GM12878 (cell line): Measurements from ENCODE around the gene NSD2. TPM values are rescaled to one million over a fixed set of nuclear protein-coding genes. Genes with fewer than 3 reads are reported as not detected.

Experiments used
- ATF7 ChIP-seq: fragments of 450-650 bp; IDR thresholded peaks from 2 replicates; pipeline ENCODE4 v1.6.1; 2016; ENCODE audit warnings: low read depth, mild to moderate bottlenecking
- CBFB ChIP-seq: IDR thresholded peaks from 2 replicates; pipeline ENCODE4 v1.6.1; 2016; ENCODE audit warnings: antibody characterized with exemption, low read depth
- CREM ChIP-seq: IDR thresholded peaks from 2 replicates; pipeline ENCODE4 v1.6.1; 2014; ENCODE audit warnings: antibody characterized with exemption, low read depth
- E2F4 ChIP-seq: IDR thresholded peaks from 2 replicates; pipeline ENCODE4 v1.6.1; 2012; ENCODE audit warnings: low read depth, low read length, improper control_type of control experiment
- FOXK2 ChIP-seq: fragments of 450-650 bp; IDR thresholded peaks from 2 replicates; pipeline ENCODE4 v1.6.1; 2017; ENCODE audit warnings: mild to moderate bottlenecking, moderate library complexity
- GATAD2B ChIP-seq: fragments of 450-650 bp; conservative IDR thresholded peaks from 2 replicates; pipeline ENCODE4 v1.6.1; 2017; ENCODE audit warnings: low read depth, mild to moderate bottlenecking, moderate library complexity
- JUNB ChIP-seq: IDR thresholded peaks from 2 replicates; pipeline ENCODE4 v1.6.1; 2016; ENCODE audit warnings: antibody characterized with exemption, mild to moderate bottlenecking
- KAT2A ChIP-seq: conservative IDR thresholded peaks from 2 replicates; pipeline ENCODE4 v1.6.1; 2011; ENCODE audit warnings: low read depth, low read length; ENCODE audit not compliant: control insufficient read depth
- MTA3 ChIP-seq: IDR thresholded peaks from 2 replicates; pipeline ENCODE4 v1.6.1; 2012; ENCODE audit warnings: low read length, inconsistent platforms, borderline replicate concordance
- NFYA ChIP-seq: IDR thresholded peaks from 2 replicates; pipeline ENCODE4 v1.6.1; 2011; ENCODE audit warnings: low read depth, mild to moderate bottlenecking, low read length, improper control_type of control experiment, borderline replicate concordance
- RB1 ChIP-seq: fragments of 450-650 bp; formaldehyde crosslinking; IDR thresholded peaks from 2 replicates; pipeline ENCODE4 v1.6.1; 2017; ENCODE audit warnings: mild to moderate bottlenecking, borderline replicate concordance
- RELA ChIP-seq: fragments of 450-650 bp; IDR thresholded peaks from 2 replicates; pipeline ENCODE4 v1.8.0; 2014; ENCODE audit warnings: borderline replicate concordance; ENCODE audit not compliant: partially characterized antibody
- SMC3 ChIP-seq: IDR thresholded peaks from 2 replicates; pipeline ENCODE4 v1.6.1; 2011; ENCODE audit warnings: low read length, improper control_type of control experiment, borderline replicate concordance
- TAF1 ChIP-seq: IDR thresholded peaks from 2 replicates; pipeline ENCODE4 v1.6.1; 2011; ENCODE audit warnings: mild to moderate bottlenecking, low read depth, low read length, borderline replicate concordance
- YBX1 ChIP-seq: fragments of 450-650 bp; IDR thresholded peaks from 2 replicates; pipeline ENCODE4 v1.6.1; 2016; ENCODE audit warnings: antibody characterized with exemption
- YY1 ChIP-seq: IDR thresholded peaks from 2 replicates; pipeline ENCODE4 v1.6.1; 2011; ENCODE audit warnings: low read depth, mild to moderate bottlenecking, low read length
- ZBED1 ChIP-seq: IDR thresholded peaks from 2 replicates; pipeline ENCODE4 v1.6.1; 2016; ENCODE audit warnings: borderline replicate concordance
- ZNF207 ChIP-seq: fragments of 450-650 bp; IDR thresholded peaks from 2 replicates; pipeline ENCODE4 v1.6.1; 2014; ENCODE audit warnings: antibody characterized with exemption, mild to moderate bottlenecking, borderline replicate concordance
- ZNF217 ChIP-seq: fragments of 450-650 bp; IDR thresholded peaks from 2 replicates; pipeline ENCODE4 v1.6.1; 2017; ENCODE audit warnings: antibody characterized with exemption, mild to moderate bottlenecking
- ZNF24 ChIP-seq: fragments of 450-650 bp; IDR thresholded peaks from 2 replicates; pipeline ENCODE4 v1.6.1; 2017; ENCODE audit warnings: antibody characterized with exemption, mild to moderate bottlenecking
- polyA plus RNA-seq, 11 experiments: library from polyadenylated mRNA; depleted of rRNA in 4 of 11; unstranded in 6 of 11; stranded (reverse) in 5 of 11; fragments of >200 nt; fragmentation: Nextera tagmentation in 4 of 11; fragmentation: Illumina TruSeq in 1 of 11; extraction: Ambion mirVana in 4 of 11; extraction: Trizol in 1 of 11; gene quantifications; 1 replicate in 1 of 11; 2 replicates in 10 of 11; pipeline versions ENCODE4 v1.2.1 to v1.2.3, GENCODE V29; 2011 to 2016; ENCODE audit warnings: inconsistent platforms in 2 of 11, missing spikeins in 2 of 11, low read depth in 1 of 11
- total RNA-seq, 4 experiments: library from RNA; depleted of rRNA in 3 of 4; stranded (reverse); fragments of >200 nt in 3 of 4; fragmentation: Illumina TruSeq in 1 of 4; extraction: Trizol in 1 of 4; gene quantifications; 2 replicates each; pipeline versions ENCODE4 v1.2.1 to v1.2.3, GENCODE V29; 2013 to 2021
- TF ChIP-seq, protein P1 (sequence below): fragments of 450-650 bp; IDR thresholded peaks from 2 replicates; pipeline ENCODE4 v1.6.1; 2014; ENCODE audit warnings: mild to moderate bottlenecking
- TF ChIP-seq, protein P2 (sequence below): fragments of 450-650 bp; IDR thresholded peaks from 2 replicates; pipeline ENCODE4 v1.6.1; 2017; ENCODE audit warnings: mild to moderate bottlenecking
- TF ChIP-seq, protein P3 (sequence below): IDR thresholded peaks from 2 replicates; pipeline ENCODE4 v1.6.1; 2011; ENCODE audit warnings: borderline replicate concordance, low read depth, mild to moderate bottlenecking, moderate library complexity, mixed read lengths, low read length; ENCODE audit not compliant: insufficient read depth; ENCODE audit errors: extremely low read length
- TF ChIP-seq, protein P4 (sequence below): fragments of 450-650 bp; formaldehyde crosslinking; IDR thresholded peaks from 2 replicates; pipeline ENCODE4 v1.5.0; 2022; ENCODE audit warnings: mild to moderate bottlenecking, missing genetic modification characterization

NSD2 gene
- total and polyA plus RNA-seq, 10 of the 15 experiments (the other 5 are each of a cell fraction or from before 2014, with no cell fraction given), result 8.6 to 139 (median 67.2) TPM

- TF ChIP-seq ATF7, result peak; percentile 99
- 0 out of 2 replicates have a peak, but pooled peaks have one; percentile 22 for TF ChIP-seq ZNF24
- TF ChIP-seq MTA3, result no peak
- peak; percentile 76; the same call in 1 of the 2 replicates for TF ChIP-seq GATAD2B
- peak; percentile 99 for TF ChIP-seq YY1
- peak; percentile 99 for TF ChIP-seq CREM
- TF ChIP-seq JUNB, result no peak
- TF ChIP-seq NFYA, result no peak
- peak; percentile 8 for TF ChIP-seq RELA
- TF ChIP-seq ZNF217, result no peak
- TF ChIP-seq CBFB, result peak; percentile 87
- no peak; the same call in 1 of the 2 replicates for TF ChIP-seq RB1
- TF ChIP-seq TAF1, result peak; percentile 100
- TF ChIP-seq ZNF207, result peak; percentile 93
- TF ChIP-seq, protein P1, sequence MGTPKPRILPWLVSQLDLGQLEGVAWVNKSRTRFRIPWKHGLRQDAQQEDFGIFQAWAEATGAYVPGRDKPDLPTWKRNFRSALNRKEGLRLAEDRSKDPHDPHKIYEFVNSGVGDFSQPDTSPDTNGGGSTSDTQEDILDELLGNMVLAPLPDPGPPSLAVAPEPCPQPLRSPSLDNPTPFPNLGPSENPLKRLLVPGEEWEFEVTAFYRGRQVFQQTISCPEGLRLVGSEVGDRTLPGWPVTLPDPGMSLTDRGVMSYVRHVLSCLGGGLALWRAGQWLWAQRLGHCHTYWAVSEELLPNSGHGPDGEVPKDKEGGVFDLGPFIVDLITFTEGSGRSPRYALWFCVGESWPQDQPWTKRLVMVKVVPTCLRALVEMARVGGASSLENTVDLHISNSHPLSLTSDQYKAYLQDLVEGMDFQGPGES, result no peak
- TF ChIP-seq YBX1, result no peak
- TF ChIP-seq, protein P2, sequence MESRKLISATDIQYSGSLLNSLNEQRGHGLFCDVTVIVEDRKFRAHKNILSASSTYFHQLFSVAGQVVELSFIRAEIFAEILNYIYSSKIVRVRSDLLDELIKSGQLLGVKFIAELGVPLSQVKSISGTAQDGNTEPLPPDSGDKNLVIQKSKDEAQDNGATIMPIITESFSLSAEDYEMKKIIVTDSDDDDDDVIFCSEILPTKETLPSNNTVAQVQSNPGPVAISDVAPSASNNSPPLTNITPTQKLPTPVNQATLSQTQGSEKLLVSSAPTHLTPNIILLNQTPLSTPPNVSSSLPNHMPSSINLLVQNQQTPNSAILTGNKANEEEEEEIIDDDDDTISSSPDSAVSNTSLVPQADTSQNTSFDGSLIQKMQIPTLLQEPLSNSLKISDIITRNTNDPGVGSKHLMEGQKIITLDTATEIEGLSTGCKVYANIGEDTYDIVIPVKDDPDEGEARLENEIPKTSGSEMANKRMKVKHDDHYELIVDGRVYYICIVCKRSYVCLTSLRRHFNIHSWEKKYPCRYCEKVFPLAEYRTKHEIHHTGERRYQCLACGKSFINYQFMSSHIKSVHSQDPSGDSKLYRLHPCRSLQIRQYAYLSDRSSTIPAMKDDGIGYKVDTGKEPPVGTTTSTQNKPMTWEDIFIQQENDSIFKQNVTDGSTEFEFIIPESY, result no peak
- no peak for TF ChIP-seq E2F4
- TF ChIP-seq SMC3, result 0 out of 2 replicates have a peak, but pooled peaks have one; percentile 15
- TF ChIP-seq, protein P3, sequence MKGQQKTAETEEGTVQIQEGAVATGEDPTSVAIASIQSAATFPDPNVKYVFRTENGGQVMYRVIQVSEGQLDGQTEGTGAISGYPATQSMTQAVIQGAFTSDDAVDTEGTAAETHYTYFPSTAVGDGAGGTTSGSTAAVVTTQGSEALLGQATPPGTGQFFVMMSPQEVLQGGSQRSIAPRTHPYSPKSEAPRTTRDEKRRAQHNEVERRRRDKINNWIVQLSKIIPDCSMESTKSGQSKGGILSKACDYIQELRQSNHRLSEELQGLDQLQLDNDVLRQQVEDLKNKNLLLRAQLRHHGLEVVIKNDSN, result no peak
- TF ChIP-seq FOXK2, result no peak
- TF ChIP-seq ZBED1, result no peak
- TF ChIP-seq, protein P4, sequence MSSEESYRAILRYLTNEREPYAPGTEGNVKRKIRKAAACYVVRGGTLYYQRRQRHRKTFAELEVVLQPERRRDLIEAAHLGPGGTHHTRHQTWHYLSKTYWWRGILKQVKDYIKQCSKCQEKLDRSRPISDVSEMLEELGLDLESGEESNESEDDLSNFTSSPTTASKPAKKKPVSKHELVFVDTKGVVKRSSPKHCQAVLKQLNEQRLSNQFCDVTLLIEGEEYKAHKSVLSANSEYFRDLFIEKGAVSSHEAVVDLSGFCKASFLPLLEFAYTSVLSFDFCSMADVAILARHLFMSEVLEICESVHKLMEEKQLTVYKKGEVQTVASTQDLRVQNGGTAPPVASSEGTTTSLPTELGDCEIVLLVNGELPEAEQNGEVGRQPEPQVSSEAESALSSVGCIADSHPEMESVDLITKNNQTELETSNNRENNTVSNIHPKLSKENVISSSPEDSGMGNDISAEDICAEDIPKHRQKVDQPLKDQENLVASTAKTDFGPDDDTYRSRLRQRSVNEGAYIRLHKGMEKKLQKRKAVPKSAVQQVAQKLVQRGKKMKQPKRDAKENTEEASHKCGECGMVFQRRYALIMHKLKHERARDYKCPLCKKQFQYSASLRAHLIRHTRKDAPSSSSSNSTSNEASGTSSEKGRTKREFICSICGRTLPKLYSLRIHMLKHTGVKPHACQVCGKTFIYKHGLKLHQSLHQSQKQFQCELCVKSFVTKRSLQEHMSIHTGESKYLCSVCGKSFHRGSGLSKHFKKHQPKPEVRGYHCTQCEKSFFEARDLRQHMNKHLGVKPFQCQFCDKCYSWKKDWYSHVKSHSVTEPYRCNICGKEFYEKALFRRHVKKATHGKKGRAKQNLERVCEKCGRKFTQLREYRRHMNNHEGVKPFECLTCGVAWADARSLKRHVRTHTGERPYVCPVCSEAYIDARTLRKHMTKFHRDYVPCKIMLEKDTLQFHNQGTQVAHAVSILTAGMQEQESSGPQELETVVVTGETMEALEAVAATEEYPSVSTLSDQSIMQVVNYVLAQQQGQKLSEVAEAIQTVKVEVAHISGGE (CRISPR knock-in tag), result no peak
- no peak for TF ChIP-seq KAT2A
These were observed 137.9 kb downstream of the NSD2 start, which contains the start of gene NELFA (continued) for GRCh38 chr4:2008921-2009650.
